ENCODE results near the gene DCXR. TPM values are rescaled to one million over a fixed set of nuclear protein-coding genes. Genes with fewer than 3 reads are reported as not detected.

DCXR gene
- total RNA-seq, 1 experiment from 2014 or later, result 87.8 TPM

DNA sequence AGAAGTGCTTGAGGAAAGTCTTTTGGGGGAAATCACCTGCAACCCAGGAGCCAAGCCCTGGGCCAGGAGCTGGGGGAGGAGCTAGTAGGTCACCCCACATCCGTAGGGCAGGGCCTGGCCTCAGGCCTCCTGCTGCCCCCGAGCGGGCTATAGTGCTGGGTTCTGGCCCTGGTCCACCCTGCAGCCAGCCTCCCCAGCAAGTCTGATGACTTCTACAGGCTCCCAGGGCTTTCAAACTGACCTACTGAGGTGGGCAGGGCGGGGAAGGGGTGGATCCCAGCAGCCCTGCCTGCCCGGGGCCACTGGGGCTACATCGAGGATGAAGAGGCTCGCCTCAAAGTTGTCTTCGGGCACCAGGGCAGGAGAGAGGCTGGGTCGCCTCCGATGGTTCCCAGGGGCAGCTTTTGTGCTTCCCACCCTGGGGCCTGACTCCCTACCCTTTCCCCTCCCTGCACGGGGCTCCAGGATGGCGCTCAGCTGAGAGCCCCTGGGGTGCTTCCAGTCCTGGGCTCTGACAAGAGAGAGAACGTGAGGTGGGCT lies 19.8 kb downstream of the DCXR start:
- DNase-seq, result no peak
- H3K27me3 Mint-ChIP-seq (ENCODE audit: unreplicated experiment), result no peaks in the 10 kb centered on the region
- intact Hi-C loops (cut with micrococcal nuclease; ENCODE audit: unreplicated experiment), result no loop called here
- H3K4me1 Mint-ChIP-seq (ENCODE audit: low read depth, unreplicated experiment), result peaks cover 8% of the 10 kb centered on the region
- no TSS peak for BruUV-seq (replicated peaks)
- CTCF ChIA-PET, result interaction anchor here (0.6 kb wide), 1 partner anchor 88 kb away, joined by 6 read pairs; no protein-coding TSS in a partner anchor
- no peak overlapping the region for H3K27ac Mint-ChIP-seq (ENCODE audit: unreplicated experiment)
- no peak overlapping the region for H3K4me3 Mint-ChIP-seq (ENCODE audit: low read depth, unreplicated experiment)
- TF ChIP-seq, protein P1, sequence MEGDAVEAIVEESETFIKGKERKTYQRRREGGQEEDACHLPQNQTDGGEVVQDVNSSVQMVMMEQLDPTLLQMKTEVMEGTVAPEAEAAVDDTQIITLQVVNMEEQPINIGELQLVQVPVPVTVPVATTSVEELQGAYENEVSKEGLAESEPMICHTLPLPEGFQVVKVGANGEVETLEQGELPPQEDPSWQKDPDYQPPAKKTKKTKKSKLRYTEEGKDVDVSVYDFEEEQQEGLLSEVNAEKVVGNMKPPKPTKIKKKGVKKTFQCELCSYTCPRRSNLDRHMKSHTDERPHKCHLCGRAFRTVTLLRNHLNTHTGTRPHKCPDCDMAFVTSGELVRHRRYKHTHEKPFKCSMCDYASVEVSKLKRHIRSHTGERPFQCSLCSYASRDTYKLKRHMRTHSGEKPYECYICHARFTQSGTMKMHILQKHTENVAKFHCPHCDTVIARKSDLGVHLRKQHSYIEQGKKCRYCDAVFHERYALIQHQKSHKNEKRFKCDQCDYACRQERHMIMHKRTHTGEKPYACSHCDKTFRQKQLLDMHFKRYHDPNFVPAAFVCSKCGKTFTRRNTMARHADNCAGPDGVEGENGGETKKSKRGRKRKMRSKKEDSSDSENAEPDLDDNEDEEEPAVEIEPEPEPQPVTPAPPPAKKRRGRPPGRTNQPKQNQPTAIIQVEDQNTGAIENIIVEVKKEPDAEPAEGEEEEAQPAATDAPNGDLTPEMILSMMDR (IDR thresholded peaks at IDR 0.05; ENCODE audit: unreplicated experiment), result no peak
- no peaks in the 10 kb centered on the region for H3K9me3 Mint-ChIP-seq (ENCODE audit: low read depth, unreplicated experiment)
- H3K36me3 Mint-ChIP-seq (ENCODE audit: insufficient read depth, unreplicated experiment), result peaks cover 54% of the 10 kb centered on the region

DNA sequence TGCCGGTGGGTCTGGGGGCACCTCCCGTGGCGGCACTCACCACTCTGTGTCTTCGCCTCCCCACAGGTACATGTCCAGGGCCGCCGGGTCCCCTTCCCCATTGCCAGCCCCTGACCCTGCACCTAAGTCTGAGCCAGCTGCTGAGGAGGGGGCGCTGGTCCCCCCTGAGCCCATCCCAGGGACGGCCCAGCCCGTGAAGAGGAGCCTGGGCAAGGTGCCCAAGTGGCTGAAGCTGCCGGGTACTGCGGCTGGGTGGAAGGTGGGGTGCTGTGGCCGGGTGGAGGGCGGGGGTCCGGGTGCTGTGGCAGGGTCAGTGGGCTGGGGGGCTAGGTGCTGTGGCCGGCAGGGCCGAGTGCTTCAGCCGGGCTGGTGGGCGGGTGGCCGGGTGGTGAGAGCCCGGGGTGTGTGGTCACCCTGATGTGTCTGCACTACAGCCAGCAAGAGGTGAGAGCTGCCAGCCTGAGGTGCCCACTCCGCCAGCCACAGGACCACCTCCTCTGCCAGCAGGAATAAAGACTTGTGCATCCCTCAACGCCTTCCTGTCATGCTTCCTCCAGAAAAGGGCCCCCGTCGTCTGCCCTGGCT lies 20.5 kb downstream of the DCXR start:
- no peak overlapping the region for H3K27ac Mint-ChIP-seq (ENCODE audit: unreplicated experiment)
- H3K9me3 Mint-ChIP-seq (ENCODE audit: low read depth, unreplicated experiment), result no peaks in the 10 kb centered on the region
- CTCF ChIA-PET, result no interaction called here
- TF ChIP-seq, protein P1 (IDR thresholded peaks at IDR 0.05; ENCODE audit: unreplicated experiment), result no peak
- H3K4me3 Mint-ChIP-seq (ENCODE audit: low read depth, unreplicated experiment), result no peak overlapping the region
- DNase-seq, result no peak
- peaks cover 8% of the 10 kb centered on the region for H3K4me1 Mint-ChIP-seq (ENCODE audit: low read depth, unreplicated experiment)
- BruUV-seq (replicated peaks), result no TSS peak
- no peaks in the 10 kb centered on the region for H3K27me3 Mint-ChIP-seq (ENCODE audit: unreplicated experiment)
- intact Hi-C loops (cut with micrococcal nuclease; ENCODE audit: unreplicated experiment), result no loop called here
- H3K36me3 Mint-ChIP-seq (ENCODE audit: insufficient read depth, unreplicated experiment), result peaks cover 47% of the 10 kb centered on the region

DNA sequence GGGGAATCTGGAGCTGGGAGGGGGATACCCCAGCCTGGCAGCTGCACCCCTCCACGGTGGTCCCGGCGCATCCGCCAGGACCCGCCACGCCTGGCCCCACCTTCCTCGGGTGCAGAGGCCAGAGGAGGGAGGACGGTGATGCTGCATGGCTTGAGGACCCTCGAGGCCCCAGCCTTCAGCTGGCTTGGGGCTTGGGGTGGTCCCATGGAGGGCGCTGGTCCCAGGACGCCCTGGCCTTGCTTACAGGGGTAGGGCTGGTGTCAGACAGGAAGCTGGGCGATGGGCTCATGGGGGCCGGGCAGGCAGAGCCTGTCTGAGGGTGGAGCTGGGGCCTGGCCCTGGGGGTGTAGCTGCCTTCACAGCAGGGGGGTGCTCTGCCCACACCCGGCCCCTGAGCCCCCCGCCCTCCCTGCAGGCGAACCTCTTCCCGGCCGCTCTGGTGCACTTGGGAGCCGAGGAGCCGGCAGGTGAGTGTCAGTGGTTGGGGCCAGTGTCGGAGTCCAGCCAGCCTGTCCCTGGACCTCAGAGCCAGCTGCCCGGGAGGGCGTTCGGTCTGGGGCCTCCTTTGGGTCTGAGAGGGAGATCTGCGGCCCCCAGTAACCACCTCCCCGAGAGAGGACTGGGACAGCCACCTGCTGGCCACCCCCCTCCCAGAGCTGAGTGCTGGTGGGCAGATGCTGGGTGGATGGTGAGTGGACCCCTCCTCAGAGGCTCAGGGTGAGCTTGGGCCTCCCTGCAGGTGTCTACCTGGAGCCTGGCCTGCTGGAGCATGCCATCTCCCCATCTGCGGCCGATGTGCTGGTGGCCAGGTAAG lies 21.2 kb downstream of the DCXR start:
- H3K36me3 Mint-ChIP-seq (ENCODE audit: insufficient read depth, unreplicated experiment), result peaks cover 40% of the 10 kb centered on the region
- CTCF ChIA-PET, result no interaction called here
- BruUV-seq (replicated peaks), result no TSS peak
- no peaks in the 10 kb centered on the region for H3K27me3 Mint-ChIP-seq (ENCODE audit: unreplicated experiment)
- DNase-seq, result no peak
- H3K9me3 Mint-ChIP-seq (ENCODE audit: low read depth, unreplicated experiment), result no peaks in the 10 kb centered on the region
- TF ChIP-seq, protein P1 (IDR thresholded peaks at IDR 0.05; ENCODE audit: unreplicated experiment), result no peak
- H3K4me1 Mint-ChIP-seq (ENCODE audit: low read depth, unreplicated experiment), result peaks cover 2% of the 10 kb centered on the region
- no peak overlapping the region for H3K4me3 Mint-ChIP-seq (ENCODE audit: low read depth, unreplicated experiment)
- no peak overlapping the region for H3K27ac Mint-ChIP-seq (ENCODE audit: unreplicated experiment)
- intact Hi-C loops (cut with micrococcal nuclease; ENCODE audit: unreplicated experiment), result no loop called here

DNA sequence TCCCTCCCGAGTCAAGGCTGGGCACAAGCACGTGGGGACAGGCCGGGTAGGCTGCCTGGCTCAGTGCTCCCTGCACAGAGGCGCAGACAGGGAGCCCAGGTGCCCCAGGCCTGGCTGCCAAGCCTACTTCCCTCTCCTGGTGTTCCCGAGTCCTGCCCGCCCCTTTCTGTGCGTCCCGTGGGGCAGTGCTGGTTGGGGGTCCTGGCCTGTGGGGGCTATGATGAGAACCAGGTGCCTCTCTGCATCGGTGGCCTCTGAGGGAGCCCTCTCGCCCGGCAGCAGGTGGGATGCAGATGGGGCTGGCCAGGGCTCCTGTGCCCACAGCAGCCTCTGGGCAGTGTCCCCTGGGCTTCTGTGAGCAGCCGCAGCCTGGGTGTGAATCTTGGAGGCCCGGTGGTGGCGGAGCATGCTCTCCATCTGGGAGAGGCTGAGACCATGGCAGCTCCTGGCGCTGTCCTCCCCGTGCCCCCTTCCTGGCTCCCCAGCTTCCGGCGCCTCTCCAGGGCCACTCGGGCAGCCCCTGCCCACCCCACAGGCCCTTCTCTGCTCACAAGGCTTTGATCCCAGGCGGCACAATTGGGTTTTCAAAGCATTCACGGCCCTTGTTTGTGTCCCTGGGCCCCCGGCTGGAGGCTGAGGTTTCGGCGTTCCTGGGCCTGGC lies 22.1 kb downstream of the DCXR start:
- Mint-ChIP-seq H3K9me3 (ENCODE audit: low read depth, unreplicated experiment) (no peaks in the 10 kb centered on the region), H3K4me1 (ENCODE audit: low read depth, unreplicated experiment) (no peaks in the 10 kb centered on the region), H3K27me3 (ENCODE audit: unreplicated experiment) (no peaks in the 10 kb centered on the region), H3K36me3 (ENCODE audit: insufficient read depth, unreplicated experiment) (peaks cover 34% of the 10 kb centered on the region), H3K27ac (ENCODE audit: unreplicated experiment) (no peak overlapping the region), H3K4me3 (ENCODE audit: low read depth, unreplicated experiment) (no peak overlapping the region)
- TF ChIP-seq, protein P1 (IDR thresholded peaks at IDR 0.05; ENCODE audit: unreplicated experiment), result no peak
- BruUV-seq (replicated peaks), result no TSS peak
- DNase-seq, result no peak
- intact Hi-C loops (cut with micrococcal nuclease; ENCODE audit: unreplicated experiment), result no loop called here
- CTCF ChIA-PET, result no interaction called here
